ENCODE data around the gene FXYD7. TPM values are rescaled to one million over a fixed set of nuclear protein-coding genes. Genes with fewer than 3 reads are reported as not detected.

Gene FXYD7
- total RNA-seq, 1 donor from 2014 or later: not detected

- no peak for DNase-seq (ENCODE audit: low read depth)
These were observed 22.4 kb downstream of the FXYD7 start for GRCh38 chr19:35165200-35166058.

- no peak for DNase-seq (ENCODE audit: low read depth)
These were observed 23.3 kb downstream of the FXYD7 start for GRCh38 chr19:35166100-35167063.

GRCh38 chr19:35167251-35168119 lies 24.4 kb downstream of the FXYD7 start:
- DNase-seq (ENCODE audit: low read depth): no peak

- no peak for DNase-seq (ENCODE audit: low read depth)
These were observed 25.1 kb downstream of the FXYD7 start for GRCh38 chr19:35168196-35168595.

- DNase-seq (ENCODE audit: low read depth): no peak
These were observed 26.4 kb downstream of the FXYD7 start for GRCh38 chr19:35169221-35169995.

- DNase-seq (ENCODE audit: low read depth): no peak
These were observed 27.5 kb downstream of the FXYD7 start for GRCh38 chr19:35170359-35171061.

GRCh38 chr19:35171730-35172129 lies 28.7 kb downstream of the FXYD7 start:
- no peak for DNase-seq (ENCODE audit: low read depth)

GRCh38 chr19:35174226-35174625 lies 31.2 kb downstream of the FXYD7 start:
- DNase-seq (ENCODE audit: low read depth): no peak

GRCh38 chr19:35176181-35176570 lies 33.1 kb downstream of the FXYD7 start:
- no peak for DNase-seq (ENCODE audit: low read depth)

- no peak for DNase-seq (ENCODE audit: low read depth)
These were observed 34.6 kb downstream of the FXYD7 start for GRCh38 chr19:35177377-35178274.

- no peak for DNase-seq (ENCODE audit: low read depth)
These were observed 35.6 kb downstream of the FXYD7 start for GRCh38 chr19:35178701-35179100.

- DNase-seq (ENCODE audit: low read depth): no peak
These were observed 36.8 kb downstream of the FXYD7 start for GRCh38 chr19:35179830-35180229.

GRCh38 chr19:35181387-35181786 lies 38.3 kb downstream of the FXYD7 start:
- no peak for DNase-seq (ENCODE audit: low read depth)

GRCh38 chr19:35184267-35184666 lies 41.2 kb downstream of the FXYD7 start:
- no peak for DNase-seq (ENCODE audit: low read depth)

GRCh38 chr19:35184884-35185283 lies 41.8 kb downstream of the FXYD7 start:
- DNase-seq (ENCODE audit: low read depth): no peak

- no peak for DNase-seq (ENCODE audit: low read depth)
These were observed 51.2 kb downstream of the FXYD7 start for GRCh38 chr19:35194012-35194984.

GRCh38 chr19:35195830-35196229 lies 52.8 kb downstream of the FXYD7 start:
- DNase-seq (ENCODE audit: low read depth): peak; percentile 92

- DNase-seq (ENCODE audit: low read depth): peak; percentile 79
These were observed 53.8 kb downstream of the FXYD7 start for GRCh38 chr19:35196861-35197260.
